HG03571 (cell line): Measurements from ENCODE around the gene CKS2.
"Not testable (repeated sequence)": the region's sequence is repeated elsewhere in the genome, so short reads cannot be mapped to it uniquely, and the experiment has no call there.

Experiments used
- ATAC-seq: cut with Tn5 transposase; IDR thresholded peaks from one replicate; pipeline ENCODE4 v1.9.1; 2021; ENCODE audit not compliant: unreplicated experiment

The CKS2 gene

DNA sequence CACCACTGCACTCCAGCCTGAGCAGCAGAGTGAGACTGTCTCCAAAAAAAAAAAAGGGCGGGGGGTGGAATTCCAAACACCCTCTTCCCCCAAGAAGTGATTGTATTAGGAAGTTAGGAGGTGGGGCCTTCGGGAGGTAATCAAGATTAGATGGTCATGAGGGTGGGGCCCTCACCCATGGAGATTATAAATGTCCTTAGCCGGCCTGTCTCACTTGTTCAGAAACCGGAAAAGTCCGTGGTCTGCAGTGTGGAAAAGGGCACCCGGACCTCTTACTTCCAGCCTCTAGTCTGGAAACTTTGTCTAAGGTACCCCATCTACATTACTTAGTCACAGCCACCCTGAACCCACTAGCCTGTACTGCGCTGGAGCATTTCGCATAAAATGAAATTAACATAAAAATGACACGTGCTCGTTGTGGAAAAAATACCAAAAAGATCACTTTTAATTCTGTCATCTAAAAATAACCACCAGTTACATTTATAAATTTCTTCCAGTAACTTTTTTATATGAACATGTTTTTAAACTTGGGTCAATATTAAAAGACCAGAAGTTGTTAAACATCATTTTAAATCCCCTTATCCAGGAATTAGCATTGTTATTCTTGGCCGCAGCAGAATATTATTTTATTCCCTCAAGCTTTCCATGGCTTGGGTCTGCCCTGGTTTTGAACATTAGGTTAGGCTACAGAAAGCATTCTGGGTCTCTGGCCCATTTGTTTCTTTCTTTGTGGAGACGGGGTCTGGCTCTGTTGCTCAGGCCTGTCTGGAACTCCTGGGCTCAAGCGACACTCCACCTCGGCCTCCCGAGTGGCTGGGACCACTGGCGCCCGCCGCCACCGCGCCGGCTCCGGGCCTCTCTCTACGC lies 1.2 kb upstream of the CKS2 start:
- no peak for ATAC-seq

DNA sequence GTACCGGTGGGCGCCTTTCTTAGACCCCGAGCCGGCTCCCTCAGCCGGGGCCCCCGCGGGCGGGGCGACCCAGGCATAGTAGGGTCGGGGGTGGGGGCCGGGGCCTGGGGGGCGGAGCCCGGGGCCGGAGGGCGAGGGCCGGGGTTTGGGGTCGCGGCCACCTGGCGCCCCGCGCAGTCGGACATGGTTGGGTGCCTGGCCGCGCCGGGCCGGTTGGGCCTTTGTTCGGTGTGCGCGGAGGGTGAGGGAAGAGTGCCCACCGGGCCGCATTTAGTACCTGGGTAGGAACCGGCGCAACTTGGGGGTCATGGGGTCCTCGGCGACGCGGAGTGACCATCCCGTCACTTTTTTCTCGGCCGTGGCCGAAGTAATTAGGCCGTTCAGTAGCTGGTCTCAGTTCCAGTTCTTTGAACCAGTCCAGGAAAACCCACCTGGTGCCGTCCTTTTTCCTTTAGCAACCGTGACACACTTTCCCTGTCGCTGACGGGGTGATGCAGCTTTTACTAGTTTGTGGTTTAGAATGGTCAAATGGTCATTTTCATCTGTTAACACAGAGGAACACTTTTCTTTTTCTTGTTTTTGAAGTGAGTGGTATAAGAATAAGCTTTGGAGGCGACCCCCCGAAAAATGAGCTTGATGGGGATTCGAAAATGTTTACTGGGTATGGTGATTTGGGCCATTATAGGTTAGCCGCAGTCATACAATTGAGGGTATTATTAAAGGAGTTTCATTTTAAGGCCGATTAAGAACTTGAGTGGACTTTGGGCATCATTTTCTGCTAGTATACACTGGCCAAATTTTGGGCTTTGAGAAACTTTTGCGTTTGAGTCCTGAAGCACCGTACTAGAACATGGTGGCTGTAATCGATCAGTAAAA lies 589 bp downstream of the CKS2 start:
- ATAC-seq = peak; percentile 1

DNA sequence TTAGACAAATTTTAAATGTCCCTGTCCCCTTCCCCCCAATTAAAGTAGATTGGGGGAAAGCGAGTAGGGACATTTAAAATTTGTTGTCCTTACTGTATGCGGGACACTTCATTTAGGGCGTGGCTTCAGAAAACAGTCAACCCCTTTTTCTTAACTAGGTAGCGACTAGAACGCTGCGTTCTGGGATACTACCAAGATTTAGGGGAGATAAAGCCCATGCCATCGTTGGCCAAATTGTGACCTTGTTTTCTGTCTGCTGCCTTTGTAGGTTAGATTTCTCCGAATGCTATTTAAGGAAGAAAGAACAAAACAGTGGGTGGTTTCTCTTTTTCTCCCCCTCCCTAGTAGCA lies 1.2 kb downstream of the CKS2 start:
- no peak for ATAC-seq

DNA sequence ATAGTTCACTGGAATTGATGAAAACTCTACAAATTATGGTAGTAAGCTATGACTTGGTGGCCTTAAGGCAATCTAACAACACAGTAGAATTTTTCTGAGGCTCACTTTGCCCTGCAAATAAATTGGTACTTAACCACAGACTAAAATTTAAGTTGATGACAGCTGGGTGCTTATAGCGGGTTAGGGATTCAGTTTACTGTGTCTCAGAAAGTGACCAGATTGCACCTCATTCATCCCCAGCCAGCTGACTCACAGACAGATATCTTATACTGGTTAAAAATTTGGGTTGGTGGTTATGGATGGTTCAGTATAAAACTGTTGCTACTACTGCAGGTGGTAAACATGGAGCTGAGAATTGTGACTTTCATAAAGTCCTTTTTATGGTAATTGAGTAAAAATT lies 2.8 kb downstream of the CKS2 start:
- no peak for ATAC-seq

DNA sequence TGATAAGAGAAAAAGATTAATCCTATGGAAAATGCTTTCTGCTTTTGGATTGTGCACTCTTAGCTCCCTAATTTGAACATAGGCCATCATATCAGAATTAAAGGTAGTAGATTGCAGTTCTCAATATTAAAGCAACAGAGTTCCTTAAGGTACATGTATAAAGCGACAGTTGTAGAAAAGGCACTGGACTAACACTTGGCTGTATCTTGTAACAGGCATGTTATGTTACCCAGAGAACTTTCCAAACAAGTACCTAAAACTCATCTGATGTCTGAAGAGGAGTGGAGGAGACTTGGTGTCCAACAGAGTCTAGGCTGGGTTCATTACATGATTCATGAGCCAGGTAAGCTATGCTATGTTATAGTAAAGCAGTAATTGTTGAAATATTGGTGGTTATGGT lies 4.0 kb downstream of the CKS2 start:
- ATAC-seq = no peak

DNA sequence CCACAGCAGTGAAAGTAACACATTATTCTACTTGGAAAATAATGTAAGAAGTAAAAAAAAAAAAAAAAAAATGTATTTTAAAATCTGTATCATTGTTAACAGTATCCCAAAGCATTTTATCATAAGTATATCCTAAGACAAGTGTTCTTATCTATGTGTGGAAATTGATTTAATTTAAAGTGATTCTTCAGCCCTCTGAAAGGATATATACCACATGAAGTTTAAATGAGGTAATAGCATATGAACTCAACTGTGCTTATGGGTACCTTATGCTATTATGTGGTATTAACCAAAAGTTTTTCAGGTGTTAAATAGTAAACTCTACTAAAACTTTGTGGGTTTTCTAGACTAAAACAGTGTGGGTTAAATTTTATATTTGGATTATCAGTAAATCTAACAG lies 4.5 kb downstream of the CKS2 start:
- no peak for ATAC-seq

DNA sequence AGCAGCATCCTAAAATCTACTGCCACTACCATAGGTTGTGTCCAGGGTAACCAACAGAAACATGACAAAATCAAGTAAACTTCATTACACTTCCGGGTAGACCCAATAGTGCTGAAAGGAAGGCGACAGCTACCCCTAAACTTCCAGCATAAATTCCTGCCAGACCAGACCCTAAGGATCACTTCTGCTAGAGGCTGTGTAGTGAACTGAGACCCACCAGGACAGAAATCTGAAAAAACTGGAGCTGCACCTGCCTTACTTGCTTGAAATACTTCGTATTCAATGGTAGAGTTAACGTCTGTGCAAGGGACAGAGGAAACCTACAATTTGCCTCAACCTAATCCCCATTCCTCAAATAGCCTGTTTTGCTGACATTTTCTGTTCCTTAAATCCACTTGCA lies 6.3 kb downstream of the CKS2 start:
- ATAC-seq = no peak

DNA sequence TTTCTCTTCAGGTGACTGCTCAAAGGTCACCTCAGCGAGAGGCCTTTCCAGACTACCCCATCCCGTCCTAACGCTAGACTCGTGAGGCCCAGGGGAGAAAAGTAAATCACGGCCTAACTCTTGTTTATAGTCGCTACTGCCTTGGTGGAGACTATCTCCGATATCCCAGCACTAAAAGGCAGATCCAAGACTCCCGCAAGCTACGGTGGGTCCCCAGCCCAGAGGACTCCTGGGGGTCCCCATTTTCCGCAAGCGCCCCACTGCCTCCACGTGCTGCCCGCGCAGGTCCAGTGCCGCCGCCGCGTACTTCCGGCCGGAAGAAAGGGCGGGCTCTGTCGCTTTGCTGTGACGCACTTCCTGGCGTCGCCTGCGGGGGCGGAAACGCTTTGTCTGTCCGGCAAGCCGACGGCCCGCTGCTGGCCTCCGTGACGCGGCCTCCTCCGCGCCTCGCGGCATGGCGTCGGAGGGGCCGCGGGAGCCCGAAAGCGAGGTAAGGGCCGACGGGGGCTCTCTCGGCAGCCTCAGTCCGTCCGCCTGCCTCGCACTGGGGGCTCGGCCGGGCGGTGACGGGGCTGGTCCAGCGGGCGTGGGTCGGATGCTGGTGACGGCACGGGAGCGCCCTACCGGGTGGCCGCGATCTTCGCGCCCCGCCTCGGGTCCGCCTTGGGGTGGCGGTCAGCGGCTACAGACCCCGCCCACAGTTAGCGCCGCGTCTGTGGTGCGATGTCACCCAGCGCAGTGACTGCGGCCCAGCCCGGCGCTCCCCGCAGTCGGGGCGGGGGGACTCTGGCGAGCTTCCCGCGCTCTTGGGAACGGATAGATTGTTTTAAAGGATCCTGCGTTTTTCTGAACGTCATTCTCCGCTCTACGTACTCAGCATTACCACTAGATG lies 7.4 kb downstream of the CKS2 start, which contains the start of gene SECISBP2:
Gene SECISBP2 (plus strand): TSS at position 378 of the 892 bp plus-strand sequence. CDS start 77 bp downstream, at position 455.
- ATAC-seq = peak; percentile 89

DNA sequence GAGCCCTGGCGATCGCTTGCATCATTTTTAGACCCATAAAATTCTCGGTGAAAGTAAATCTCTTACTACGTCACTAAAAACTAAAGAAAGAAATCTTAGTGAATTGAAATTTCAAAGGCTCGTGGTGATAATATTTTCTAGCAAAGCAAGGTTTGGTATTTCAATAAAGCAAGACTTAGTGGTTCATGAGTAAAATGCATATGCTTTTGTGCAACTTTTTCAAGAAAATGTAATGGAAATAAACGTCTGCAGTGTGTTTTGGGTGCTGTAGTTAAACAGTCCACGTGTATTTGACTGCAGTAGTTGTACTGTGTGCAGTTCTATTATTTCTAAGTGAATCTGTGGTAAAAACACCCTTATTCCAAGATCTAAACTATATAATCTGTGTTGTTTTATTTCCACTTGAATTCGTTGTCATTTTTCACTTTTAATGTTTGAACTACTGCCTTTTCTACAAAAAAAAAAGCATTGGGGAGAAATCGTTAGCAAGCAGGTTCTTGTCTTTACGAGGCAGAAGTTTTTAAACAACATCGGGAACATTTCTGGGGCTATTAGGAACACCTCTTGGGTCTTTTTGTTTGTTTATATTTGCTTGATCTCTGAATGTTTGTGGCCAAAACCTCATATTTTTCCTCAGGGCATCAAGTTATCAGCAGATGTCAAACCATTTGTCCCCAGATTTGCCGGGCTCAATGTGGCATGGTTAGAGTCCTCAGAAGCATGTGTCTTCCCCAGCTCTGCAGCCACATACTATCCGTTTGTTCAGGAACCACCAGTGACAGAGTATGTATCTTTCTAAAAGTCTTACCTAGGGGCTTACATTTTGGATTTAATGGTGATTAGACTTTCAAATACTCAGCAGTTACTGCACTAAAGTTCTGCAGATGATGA lies 8.3 kb downstream of the CKS2 start:
- ATAC-seq = no peak

DNA sequence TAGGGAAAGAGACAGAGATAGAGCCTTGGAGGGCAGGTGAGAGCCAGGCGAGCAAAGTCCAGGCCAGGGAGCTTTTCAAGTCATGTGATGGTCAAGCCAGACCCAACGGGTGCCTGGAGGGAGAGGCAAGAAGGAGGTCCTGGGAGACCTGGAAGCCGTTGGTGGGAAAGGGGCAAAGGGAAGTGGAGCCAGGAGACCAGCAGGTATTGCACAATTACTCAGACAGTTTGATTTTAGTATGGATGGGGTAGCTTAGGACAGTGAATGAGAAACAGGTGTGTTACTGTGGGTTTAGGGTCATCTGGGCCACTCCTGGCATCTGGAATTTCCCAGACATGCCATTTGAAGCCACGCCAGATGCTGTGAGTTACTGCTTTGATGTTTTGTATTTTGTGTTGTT lies 12.4 kb downstream of the CKS2 start:
- no peak for ATAC-seq

DNA sequence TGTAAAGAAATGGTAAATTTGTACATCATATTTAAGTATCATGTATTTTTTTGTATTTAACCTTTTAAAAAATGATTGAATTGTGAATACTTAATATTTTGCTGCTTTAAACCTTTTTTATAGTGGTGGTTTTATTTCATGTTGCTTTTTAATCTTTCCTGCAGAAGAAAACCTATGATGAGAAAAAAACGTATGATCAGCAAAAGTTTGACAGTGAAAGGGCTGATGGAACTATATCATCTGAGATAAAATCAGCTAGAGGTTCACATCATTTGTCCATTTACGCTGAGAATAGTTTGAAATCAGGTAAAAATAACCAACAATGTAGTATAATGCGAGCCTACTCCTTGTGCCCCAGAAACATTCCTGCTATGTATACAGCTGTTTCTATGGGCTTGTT lies 14.7 kb downstream of the CKS2 start:
- ATAC-seq = no peak

DNA sequence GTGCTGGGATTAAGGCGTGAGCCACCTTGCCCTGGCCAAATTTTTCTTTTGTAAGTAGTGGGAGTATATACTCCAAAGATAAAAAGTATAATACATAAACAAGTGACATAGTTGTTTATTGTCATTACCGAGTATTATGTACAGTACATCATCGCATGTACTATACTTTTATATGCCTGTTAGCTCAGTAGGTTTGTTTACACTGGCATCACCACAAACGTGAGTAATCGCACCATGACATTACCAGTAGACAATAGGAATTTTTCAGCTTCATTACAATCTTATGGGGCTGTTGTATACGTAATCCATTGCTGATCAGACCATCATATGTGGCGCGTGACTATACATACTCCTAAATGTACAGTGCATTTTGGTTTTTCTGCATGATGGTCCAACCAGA lies 17.1 kb downstream of the CKS2 start:
- ATAC-seq = no peak

DNA sequence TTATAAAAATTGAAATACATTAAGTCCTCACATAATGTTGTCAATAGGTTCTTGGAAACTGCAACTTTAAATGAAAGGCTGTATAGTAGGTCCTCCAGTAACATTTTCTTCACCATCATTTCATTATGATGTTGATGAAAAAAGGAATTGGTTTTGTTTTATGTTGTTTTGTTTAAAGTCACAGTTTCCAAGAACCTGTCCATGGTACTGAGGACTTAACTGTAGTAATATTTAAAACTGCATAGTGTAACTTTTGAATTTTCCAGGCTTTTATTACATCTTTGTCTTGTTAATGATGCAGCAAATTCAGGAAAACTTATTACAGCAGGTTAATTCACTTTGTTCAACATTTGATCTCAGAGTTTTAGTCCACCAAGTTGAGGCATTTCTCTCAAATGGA lies 18.9 kb downstream of the CKS2 start:
- no peak for ATAC-seq

DNA sequence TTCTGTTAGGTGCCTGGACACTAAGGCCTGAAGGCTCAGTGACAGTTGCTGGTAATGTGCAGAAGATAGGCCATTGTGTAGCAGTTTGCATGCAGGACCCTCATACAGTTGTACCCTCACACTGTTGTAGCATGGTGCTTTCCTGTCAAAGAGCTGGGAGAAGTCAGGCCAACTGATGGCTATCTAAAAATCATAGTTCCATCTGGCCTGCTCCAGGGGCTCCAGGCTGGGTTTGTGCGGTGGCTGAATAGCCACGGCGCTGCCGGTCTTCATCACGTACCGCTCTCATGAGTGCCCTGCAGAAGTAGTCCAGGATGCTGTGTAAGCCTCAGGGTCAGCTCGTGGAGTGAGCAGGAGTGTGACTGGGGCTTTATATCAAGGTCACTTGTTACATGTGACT lies 19.5 kb downstream of the CKS2 start:
- no peak for ATAC-seq

DNA sequence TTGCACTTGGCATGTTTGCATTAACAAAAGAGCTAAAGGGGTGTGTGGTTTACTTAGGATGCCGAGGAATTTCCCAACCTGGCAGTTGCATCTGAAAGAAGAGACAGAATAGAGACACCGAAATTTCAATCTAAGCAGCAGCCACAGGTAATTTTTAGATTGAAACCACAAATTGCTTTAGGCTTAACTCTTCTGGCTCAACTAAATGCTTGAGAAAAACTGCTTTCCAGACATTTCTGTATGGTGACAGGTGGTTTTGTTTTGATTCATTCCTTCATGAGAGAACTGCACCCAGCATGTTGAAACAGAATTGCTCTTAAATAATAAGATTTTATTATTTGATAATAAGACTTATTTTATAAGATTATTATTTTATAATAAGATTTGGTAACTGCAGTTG lies 28.8 kb downstream of the CKS2 start:
- ATAC-seq = no peak

DNA sequence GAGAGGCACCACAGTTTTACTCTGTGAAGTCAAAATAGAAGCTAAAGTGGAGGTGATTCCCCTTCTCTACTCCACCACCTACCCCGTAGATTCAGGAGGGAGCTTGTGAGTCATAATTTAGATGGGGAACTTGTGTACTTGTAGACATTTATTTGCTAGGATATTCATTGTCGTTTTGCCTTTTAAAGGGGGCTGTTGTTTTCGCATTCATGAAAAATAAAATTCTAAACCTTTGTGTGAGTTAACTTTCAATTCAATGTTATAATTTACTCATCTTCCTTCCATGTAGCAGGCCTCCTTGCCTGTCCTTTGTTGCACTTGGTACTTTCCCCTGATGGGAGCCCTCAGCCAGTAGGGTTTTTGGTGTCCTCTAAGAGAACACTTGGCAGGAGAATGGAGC lies 29.3 kb downstream of the CKS2 start:
- peak; percentile 61 for ATAC-seq

DNA sequence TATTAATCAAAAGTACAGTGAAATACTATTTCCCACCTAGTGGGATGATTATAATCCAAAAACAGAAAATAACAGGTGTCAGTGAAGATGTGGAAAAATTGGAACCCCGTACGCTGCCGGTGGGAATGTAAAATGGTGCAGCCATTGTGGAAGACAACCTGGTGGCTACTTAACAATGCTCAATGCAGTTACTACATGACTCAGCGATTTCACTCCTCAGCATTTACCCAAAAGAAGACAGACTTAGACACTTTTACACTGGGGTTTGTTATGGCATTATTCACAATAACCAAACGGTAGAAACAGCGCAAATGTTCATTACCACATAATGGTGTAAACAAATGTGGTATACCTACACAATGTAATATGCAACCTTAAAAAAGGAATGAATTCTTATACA lies 31.2 kb downstream of the CKS2 start:
- no peak for ATAC-seq

DNA sequence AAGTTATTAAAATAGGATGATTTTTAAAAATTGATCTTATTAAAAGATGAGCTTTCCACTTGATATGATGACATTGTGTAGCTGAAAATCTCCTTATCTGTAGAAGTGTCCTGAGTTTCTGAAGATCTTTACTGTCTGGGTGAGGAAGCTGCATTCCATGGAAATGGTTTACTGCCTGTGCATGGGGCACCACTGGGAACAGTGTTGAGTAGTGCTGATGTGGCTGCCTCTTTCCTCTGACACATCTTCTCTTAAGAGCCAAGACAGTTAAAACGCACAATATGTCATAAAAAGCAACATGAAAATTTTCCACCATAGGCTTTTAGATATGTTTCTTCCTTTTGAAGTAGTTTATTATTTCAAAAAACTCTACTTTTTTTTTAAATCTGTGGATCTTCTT lies 32.0 kb downstream of the CKS2 start:
- no peak for ATAC-seq

DNA sequence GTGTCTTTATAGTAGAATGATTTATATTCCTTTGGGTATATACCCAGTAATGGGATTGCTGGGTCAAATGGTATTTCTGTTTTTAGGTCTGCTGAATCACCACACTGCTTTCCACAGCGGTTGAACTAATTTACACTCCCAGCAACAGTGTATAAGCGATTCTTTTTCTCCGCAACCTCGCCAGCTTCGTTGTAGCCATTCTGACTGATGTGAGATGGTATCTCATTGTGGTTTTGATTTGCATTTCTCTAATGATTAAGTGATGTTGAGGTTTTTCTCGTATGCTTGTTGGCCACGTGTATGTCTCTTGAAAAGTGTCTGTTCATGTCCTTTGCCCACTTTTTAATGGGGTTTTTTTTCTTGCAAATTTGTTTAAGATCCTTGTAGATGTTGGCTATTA lies 32.8 kb downstream of the CKS2 start:
- not testable (repeated sequence) for ATAC-seq

DNA sequence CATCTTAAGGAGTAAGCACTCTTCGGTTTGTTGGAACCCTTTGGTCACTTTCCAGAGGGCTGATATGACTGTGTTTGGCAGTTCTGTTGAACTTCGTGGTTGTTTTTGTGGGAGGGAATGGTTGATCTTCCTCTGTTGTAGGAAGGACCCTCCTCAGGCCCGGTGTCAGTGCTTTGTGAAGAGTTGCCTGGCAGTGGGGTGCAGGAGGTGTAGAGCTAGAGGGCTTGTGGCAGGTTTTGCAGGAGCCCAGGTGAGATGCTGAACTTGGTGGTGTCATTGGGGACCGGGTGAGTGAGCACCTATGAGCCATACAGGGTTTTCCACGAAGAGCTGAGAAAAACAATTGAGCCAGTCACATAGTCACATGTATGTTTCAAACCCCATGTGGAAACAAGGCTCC lies 34.5 kb downstream of the CKS2 start:
- no peak for ATAC-seq
